H1 (cell line): ENCODE measurements around the gene CPNE8. TPM values are rescaled to one million over a fixed set of nuclear protein-coding genes. Genes with fewer than 3 reads are reported as not detected.

Experiments used
- SP2 ChIP-seq: IDR thresholded peaks from 2 replicates; pipeline ENCODE4 v1.6.1; 2012; ENCODE audit warnings: mild to moderate bottlenecking, low read length, inconsistent platforms
- SRF ChIP-seq: IDR thresholded peaks from 2 replicates; pipeline ENCODE4 v1.6.1; 2011; ENCODE audit warnings: mild to moderate bottlenecking, low read depth, low read length, moderate library complexity
- TCF12 ChIP-seq: IDR thresholded peaks from 2 replicates; pipeline ENCODE4 v1.6.1; 2011; ENCODE audit warnings: low read depth, mild to moderate bottlenecking, low read length
- ZNF274 ChIP-seq: IDR thresholded peaks from 2 replicates; pipeline ENCODE4 v1.7.0; 2012; ENCODE audit warnings: low read length, borderline replicate concordance; ENCODE audit errors: extremely low read depth
- polyA plus RNA-seq, 7 experiments: library from polyadenylated mRNA; depleted of rRNA in 3 of 7; stranded (reverse) in 5 of 7; unstranded in 2 of 7; fragments of >200 nt in 5 of 7; fragments of 200-250 nt in 2 of 7; gene quantifications; 1 replicate in 5 of 7; 2 replicates in 1 of 7; 4 replicates in 1 of 7; pipeline versions ENCODE4 v1.2.1 to v1.2.3, GENCODE V29; 2011 to 2013; ENCODE audit warnings: missing spikeins in 2 of 7, mixed read lengths in 2 of 7
- total RNA-seq: library from RNA; stranded (reverse); fragmentation: NEBNext Ultra II Directional; extraction: Animal tissue kit (Norgen Biotek cat#: 25700); gene quantifications from 2 replicates; pipeline ENCODE4 v1.2.1, GENCODE V29; 2021
- TF ChIP-seq, protein P1 (sequence below): IDR thresholded peaks from 2 replicates; pipeline ENCODE4 v1.6.1; 2011; ENCODE audit warnings: low read depth, mild to moderate bottlenecking, low read length; ENCODE audit not compliant: insufficient read depth

The CPNE8 gene
- total and polyA plus RNA-seq, 2 of the 8 experiments (the other 6 are each of a cell fraction or from before 2014, with no cell fraction given), result 2.5 to 6.8 TPM

GRCh38 chr12:38648813-38649212 is 256.6 kb downstream of the CPNE8 start (continued):
- TF ChIP-seq SRF (no peak), TCF12 (no peak), ZNF274 (no peak), SP2 (no peak)
- TF ChIP-seq, protein P1, sequence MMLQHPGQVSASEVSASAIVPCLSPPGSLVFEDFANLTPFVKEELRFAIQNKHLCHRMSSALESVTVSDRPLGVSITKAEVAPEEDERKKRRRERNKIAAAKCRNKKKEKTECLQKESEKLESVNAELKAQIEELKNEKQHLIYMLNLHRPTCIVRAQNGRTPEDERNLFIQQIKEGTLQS, result no peak
